HFFc6 (cell line): ENCODE measurements around the gene URB1. TPM values are rescaled to one million over a fixed set of nuclear protein-coding genes. Genes with fewer than 3 reads are reported as not detected.

Experiments used
- DNase-seq: peaks from one replicate; pipeline ENCODE4 v3.0.0-alpha.2; 2018
- H3K27ac Mint-ChIP-seq: 2 replicates; pipeline ENCODE4 v1.8.0; 2020; ENCODE audit warnings: mild to moderate bottlenecking, mixed read lengths
- H3K27me3 Mint-ChIP-seq: 2 replicates; pipeline ENCODE4 v1.8.0; 2021; ENCODE audit warnings: mild to moderate bottlenecking, moderate library complexity, mixed read lengths; ENCODE audit not compliant: insufficient read depth
- H3K36me3 Mint-ChIP-seq: 2 replicates; pipeline ENCODE4 v1.8.0; 2021; ENCODE audit warnings: low read depth, mixed read lengths
- H3K4me1 Mint-ChIP-seq: 2 replicates; pipeline ENCODE4 v1.8.0; 2020; ENCODE audit warnings: low read depth, mixed read lengths
- H3K4me3 Mint-ChIP-seq: 2 replicates; pipeline ENCODE4 v1.8.0; 2020; ENCODE audit warnings: mild to moderate bottlenecking, moderate library complexity, mixed read lengths
- H3K9me3 Mint-ChIP-seq: 2 replicates; pipeline ENCODE4 v1.8.0; 2020; ENCODE audit warnings: mild to moderate bottlenecking, mixed read lengths
- CTCF ChIP-seq: fragments of 200-600 bp; sonication (generic); IDR thresholded peaks from 2 replicates; pipeline ENCODE4 v1.5.0; 2021; ENCODE audit warnings: antibody characterized with exemption, mild to moderate bottlenecking
- total RNA-seq, 6 experiments: library from RNA; stranded (reverse); fragmentation: NEBNext Ultra II Directional; extraction: Animal tissue kit (Norgen Biotek cat#: 25700); gene quantifications; 2 replicates in 1 of 6; 3 replicates in 5 of 6; pipeline ENCODE4 v1.2.3, GENCODE V29; 2021

The URB1 gene
- total RNA-seq, 6 experiments from 2014 or later: 18.4 to 27.0 (median 22.4) TPM

GRCh38 chr21:32352526-32352925, 40.3 kb downstream of the URB1 start:
- H3K36me3 Mint-ChIP-seq: peaks cover 63% of the 10 kb centered on the region
- DNase-seq: no peak
- H3K4me3 Mint-ChIP-seq: no peak overlapping the region
- H3K9me3 Mint-ChIP-seq: no peaks in the 10 kb centered on the region
- H3K27me3 Mint-ChIP-seq: no peaks in the 10 kb centered on the region
- no peak overlapping the region for H3K27ac Mint-ChIP-seq
- no peaks in the 10 kb centered on the region for H3K4me1 Mint-ChIP-seq
- no peak for TF ChIP-seq CTCF

GRCh38 chr21:32351428-32351827, 41.4 kb downstream of the URB1 start:
- Mint-ChIP-seq H3K27me3 (no peaks in the 10 kb centered on the region), H3K36me3 (peaks cover 62% of the 10 kb centered on the region), H3K4me1 (no peaks in the 10 kb centered on the region), H3K27ac (no peak overlapping the region), H3K4me3 (no peak overlapping the region), H3K9me3 (no peaks in the 10 kb centered on the region)
- no peak for DNase-seq
- TF ChIP-seq CTCF: no peak

- H3K4me1 Mint-ChIP-seq: no peaks in the 10 kb centered on the region
- H3K36me3 Mint-ChIP-seq: peaks cover 62% of the 10 kb centered on the region
- H3K27ac Mint-ChIP-seq: no peak overlapping the region
- H3K4me3 Mint-ChIP-seq: no peak overlapping the region
- H3K9me3 Mint-ChIP-seq: no peaks in the 10 kb centered on the region
- no peaks in the 10 kb centered on the region for H3K27me3 Mint-ChIP-seq
- TF ChIP-seq CTCF: no peak
- DNase-seq: no peak
Measured at GRCh38 chr21:32350981-32351380, 41.8 kb downstream of the URB1 start.

GRCh38 chr21:32350211-32350980, 42.4 kb downstream of the URB1 start:
- DNase-seq: no peak
- H3K9me3 Mint-ChIP-seq: no peaks in the 10 kb centered on the region
- H3K4me3 Mint-ChIP-seq: no peak overlapping the region
- H3K36me3 Mint-ChIP-seq: peaks cover 66% of the 10 kb centered on the region
- TF ChIP-seq CTCF: no peak
- no peaks in the 10 kb centered on the region for H3K4me1 Mint-ChIP-seq
- H3K27ac Mint-ChIP-seq: no peak overlapping the region
- no peaks in the 10 kb centered on the region for H3K27me3 Mint-ChIP-seq

GRCh38 chr21:32349333-32349944, 43.4 kb downstream of the URB1 start:
- H3K27ac Mint-ChIP-seq: no peak overlapping the region
- no peak for TF ChIP-seq CTCF
- H3K4me3 Mint-ChIP-seq: no peak overlapping the region
- peaks cover 67% of the 10 kb centered on the region for H3K36me3 Mint-ChIP-seq
- no peak for DNase-seq
- H3K9me3 Mint-ChIP-seq: peaks cover 7% of the 10 kb centered on the region; the same call in 1 of the 2 replicates
- H3K27me3 Mint-ChIP-seq: no peaks in the 10 kb centered on the region; the same call in 1 of the 2 replicates
- no peaks in the 10 kb centered on the region for H3K4me1 Mint-ChIP-seq
